SH-SY5Y (cell line): Measurements from ENCODE around the gene SYT15.

Experiments
- GATA2 ChIP-seq: IDR thresholded peaks from 2 replicates; pipeline ENCODE4 v1.6.1; 2011; ENCODE audit warnings: mild to moderate bottlenecking, low read depth, low read length
- GATA3 ChIP-seq: IDR thresholded peaks from 2 replicates; pipeline ENCODE4 v1.6.1; 2011; ENCODE audit warnings: low read depth, mild to moderate bottlenecking, low read length, moderate library complexity

SYT15 gene

DNA sequence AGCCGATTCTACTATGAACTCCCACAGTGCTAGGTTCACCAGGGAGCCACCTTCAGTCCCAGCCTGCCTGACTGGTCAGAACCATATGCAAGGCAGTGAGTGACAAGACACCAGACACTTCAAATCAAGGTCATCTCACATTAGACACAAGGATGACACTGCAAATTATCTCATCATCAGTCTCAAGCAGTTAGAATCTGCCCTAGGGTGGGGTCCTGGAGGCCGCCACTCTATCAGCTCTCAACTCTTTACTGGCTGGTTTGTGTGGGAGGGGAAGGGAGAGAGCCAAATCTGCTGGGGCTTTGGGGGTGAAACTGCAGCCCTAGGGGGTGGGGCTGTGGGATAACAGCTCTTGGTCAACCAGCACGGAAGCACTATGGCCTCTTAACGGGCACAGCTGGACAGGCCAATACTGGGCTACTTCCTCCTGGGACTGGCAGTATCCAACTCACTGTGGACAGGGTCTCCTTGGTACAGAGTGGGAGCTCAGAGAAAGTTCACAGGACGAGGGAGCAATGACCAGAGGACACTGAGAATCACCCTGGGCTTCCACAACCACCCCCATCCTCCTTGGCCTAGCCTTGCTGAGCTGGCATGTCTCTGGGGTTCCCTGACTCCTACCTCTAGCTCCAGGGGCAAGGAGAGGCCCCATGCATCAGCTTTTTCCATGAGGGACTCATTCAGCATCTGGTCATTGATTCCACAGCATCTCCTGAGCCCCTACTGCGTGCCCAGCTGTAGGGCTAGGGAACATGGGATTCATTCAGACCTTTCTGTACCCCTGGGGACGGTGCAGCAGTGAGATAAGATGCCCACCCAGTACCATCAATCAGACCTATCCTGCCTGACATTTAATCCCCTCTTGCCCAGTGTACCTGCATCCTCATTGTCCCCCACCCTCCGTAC is 27.9 kb upstream of the SYT15 start:
- TF ChIP-seq GATA3, result no peak
- TF ChIP-seq GATA2, result no peak

DNA sequence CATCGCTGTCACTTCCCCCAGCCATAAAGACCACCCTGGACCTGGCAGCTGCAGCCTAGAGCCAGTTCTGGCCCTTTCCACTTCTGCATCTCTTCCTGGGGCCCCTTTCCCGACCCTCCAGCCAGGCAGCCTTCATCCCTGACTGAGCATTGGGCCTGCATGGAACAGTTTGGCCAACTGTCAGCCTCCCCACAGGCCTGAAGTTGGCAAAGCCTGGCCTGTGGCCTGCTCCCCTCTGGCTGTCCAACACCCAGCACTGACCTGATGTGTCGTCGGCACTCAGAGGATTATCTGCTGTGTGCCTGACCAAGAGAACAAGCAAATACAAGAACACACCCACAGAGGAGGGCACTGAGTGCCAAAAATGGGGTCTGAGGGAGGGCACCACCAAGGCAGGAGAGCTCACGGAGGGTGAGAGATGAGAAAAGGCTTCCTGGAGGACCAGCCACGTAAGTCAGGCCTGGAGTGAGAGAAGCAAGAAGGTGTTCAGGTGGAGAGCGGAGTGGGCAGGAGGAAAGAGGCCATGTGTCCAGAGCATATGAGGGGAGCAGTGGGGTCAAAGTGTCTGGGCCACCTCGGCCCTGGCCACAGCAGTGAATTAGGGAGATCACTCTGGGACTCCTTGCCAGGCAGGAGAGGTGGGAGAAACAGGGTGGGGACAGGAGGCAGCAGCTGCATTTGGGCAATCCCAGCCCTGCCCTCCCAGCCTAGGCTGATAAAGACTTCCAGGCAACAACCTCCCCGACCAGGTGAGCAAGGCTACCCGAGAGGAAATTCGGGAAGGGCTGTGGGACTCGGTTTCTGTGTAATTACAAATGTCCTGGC is 27.0 kb upstream of the SYT15 start:
- TF ChIP-seq GATA2 (no peak), GATA3 (no peak)

DNA sequence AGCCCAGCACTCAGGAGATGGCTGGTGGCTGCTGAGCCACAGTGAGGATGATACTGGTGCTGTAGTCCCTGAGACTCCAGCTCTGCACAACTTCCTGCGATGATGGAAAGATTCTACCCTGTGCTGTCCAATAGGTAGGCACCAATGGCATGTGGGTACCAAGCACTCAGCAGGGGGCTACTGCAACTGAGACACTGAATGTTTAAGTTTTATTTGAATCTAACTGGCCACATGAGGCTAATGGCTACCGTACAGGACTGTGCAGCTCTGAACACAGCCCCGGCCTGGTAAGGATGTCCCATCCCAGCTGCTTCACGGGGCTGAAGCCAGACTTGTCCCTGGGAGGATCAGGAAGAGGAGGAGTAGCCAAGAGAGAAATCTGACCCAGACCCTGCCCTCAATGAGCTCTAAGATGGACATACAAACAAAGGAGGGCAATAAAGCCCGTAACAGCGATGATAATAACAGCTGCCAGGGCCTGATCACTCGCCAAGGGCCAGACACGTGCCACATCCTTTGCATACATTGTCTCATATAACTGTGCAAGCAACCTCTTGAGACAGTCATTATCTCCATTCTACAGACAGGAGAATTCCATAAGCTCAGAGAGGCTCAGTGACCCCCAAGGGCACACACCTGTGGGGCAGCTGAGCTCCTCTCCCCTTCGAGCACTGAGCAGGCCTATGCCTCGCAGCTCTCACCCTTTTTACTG is 26.2 kb upstream of the SYT15 start:
- TF ChIP-seq GATA2 (no peak), GATA3 (no peak)

DNA sequence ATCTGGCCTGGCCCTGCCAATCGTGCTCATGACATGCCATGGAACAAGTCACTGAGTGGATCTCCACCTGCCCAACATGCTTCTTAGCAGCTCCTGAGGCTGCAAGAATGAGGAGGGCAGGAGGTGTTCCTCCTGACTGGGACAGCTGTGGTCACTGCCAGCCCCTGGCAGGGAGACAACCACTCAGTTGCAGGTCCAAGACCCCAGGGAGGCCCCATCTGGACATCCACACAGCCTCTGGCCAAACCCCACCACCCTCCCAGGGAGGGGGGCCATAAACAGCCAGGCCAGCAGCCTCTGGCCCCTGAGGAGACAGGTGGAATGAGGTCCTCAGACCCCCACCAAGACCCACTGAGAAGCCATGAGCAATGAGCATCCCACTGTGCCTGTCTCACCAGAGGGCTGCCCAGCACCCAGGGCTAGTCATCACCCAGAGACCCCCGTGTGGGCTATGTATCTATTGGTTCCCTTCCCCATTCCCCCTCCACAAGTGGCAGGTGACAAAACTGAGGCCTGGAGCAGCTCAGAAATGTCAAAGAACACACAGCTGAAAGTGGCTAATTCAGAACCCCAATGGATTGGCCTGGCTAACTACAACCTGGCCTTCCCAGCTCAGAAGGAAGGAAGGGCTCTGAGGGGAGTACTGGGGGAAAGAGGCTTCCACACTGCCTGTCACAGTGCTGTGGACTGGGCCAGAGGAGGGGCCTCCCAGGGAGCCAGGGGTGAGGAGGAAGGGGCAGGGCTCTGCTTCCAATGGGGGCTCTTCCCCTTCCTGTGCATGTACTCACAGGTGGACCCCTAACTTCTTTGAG is 25.5 kb upstream of the SYT15 start:
- TF ChIP-seq GATA3 (no peak), GATA2 (no peak)

DNA sequence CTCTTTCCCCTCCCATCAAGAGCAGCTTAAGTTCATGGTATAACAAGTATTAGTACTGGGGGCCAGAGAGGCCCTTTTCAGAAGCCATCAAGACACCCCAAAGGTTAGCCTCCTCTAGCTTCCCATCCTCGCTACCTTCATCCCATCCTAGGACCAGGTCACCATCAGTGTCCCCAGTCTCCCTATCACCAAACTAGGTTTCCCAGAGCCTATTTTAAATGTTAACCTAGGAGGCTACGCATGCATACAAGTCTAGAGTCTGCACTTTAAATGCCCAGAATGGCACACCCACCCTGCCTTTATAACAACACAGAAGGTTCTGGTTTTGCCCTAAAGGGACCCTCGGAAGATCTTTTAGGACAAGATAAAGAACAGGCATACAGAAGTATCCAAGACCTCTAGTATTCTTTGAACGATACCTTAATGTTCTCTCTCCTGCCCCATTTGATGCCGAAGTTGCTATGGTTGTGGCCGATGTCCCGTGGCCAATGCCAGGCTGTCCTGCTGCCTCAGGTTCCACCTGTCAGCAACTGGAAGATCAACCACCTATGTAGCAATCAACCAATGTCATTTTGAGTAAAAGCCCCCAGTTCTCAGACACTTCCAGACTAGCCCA is 24.7 kb upstream of the SYT15 start:
- no peak for TF ChIP-seq GATA3
- TF ChIP-seq GATA2, result no peak

DNA sequence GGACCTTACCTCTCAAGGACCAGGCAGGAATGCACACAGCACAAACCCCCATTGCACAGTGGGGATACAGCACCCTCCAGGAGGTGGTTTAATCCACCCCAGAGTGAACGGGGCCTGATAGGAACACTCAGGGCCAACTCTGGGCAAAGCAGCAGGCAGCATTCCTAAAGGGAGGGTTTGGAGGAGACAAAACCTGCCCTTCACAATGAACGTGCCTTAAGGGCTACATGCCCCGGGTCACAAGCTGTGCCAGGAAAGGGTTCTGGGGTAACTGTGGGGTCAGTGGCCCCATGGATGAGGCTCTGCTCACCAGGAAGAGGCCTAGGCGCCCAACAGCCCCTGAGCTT is 23.6 kb upstream of the SYT15 start:
- TF ChIP-seq GATA3 (no peak), GATA2 (no peak)

DNA sequence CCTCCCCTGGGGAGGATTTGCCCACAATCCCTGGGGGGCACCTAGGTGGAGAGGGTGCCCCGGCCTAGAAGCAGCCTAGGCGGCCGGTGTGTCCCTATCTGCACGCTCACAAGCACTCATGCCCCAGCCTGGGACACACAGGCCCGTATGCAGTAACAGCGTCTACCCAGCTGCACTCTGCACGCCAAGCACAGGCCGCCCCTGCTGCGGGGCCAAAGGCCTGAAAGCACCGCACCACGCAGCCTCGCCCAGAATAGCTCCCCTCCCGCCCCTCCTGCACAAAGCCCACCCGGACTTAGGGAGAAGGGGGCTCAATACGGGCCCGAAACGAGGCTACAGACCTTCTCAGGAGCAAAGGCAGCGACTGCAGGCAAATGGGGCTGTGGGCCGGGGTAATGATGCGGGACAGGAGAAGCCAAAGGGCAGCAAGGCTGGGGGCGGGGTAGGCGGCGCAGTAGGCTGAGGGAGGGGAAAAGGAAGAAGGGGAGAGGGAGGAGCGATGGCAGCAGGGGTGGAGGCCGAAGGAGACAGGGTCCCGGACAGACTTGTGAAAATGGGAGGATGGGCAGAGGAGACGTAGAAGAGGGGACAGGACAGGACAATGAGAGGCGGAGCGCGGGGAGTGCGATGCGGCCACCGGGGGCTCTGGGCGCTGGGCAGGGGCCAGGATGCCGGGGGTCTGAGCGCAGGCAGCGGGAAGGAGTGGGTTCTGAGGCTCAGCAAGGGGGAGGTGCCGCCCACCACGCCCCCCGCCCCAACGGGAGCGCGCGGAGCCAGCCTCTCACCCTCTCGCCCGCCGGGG is 23.0 kb upstream of the SYT15 start:
- TF ChIP-seq GATA2 (no peak), GATA3 (no peak)

DNA sequence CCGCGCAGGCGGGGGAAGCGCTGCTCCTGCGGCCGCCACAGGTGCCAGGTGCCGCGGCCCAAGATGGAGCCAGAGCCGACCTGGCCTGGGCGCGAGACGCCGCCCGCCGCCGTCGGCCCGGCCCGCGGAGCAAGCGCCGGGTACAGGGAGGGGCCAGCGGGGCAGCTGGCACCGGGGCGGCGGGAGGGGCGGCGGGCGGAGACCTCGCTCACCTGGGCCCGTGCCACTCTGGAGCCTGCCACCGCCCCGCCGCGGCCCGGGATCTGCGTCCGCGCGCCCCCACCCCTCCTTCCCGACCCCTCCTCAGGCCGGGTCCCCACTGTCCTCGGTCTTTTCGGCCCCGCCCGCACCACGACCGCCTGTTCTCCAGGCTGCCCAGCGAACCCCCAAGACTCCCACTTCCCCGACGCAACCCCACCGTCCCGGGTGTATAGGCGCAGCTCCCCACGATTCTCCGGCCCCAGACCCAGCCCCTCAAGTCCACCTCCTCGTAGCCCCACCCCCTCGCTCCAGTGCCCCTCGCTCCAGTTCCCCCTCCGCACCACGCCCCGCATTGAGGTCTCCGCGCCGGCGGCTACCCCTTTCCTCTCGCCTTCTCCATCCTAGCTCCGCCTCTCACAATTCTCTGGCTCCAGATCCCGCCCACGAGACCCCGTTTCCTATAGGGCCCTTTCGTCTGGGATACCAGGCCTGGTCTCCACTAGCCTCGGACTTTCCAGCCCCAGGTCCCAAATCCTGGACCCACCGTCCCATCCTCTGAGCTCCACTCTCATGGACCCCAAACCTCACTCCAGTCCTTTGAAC is 22.2 kb upstream of the SYT15 start, which contains the start of gene GPRIN2:
TSS of gene GPRIN2 (minus strand) at position 144 of the 804 bp plus-strand sequence. CDS start 5,922 bp downstream, outside the sequence.
- no peak for TF ChIP-seq GATA3
- TF ChIP-seq GATA2, result no peak

DNA sequence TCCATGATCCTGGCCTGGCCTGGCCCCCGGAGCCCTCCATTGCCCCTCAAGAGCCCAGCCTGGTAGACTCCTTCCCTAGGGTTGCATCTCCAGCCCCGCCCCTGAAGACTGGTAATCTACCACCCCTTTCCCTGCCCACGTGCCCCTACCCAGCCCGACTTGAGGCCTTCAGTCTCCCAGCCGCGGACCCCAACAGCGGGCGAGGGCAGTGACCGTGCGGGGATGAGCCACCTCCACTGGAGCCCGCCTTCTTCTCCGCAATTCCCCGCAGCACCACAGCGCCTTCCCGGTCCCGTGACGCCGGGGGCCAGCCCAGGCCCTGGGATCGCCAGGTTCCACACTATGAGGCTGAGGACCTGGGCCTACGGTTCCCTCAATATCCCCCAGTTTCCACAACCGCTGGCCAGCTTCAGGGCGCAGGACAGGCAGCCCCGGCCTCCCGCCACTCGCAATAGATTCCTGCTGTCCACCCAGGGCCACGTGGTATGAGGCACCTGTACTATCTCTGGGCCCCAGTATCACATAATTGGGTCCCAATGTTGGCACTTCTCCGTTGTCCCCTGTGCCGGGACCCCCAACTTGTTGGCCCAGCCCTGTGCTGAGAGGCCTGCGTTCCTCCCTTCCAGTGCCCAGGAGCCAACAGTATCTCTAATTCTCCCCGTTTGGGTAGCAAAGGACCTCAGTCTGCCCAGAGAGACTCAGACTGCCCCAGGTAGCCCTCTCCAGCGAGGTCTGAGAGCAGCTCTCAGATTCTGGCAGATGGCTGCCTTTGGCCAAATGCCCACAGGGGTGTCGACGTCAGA is 21.4 kb upstream of the SYT15 start:
- TF ChIP-seq GATA2, result no peak
- no peak for TF ChIP-seq GATA3

DNA sequence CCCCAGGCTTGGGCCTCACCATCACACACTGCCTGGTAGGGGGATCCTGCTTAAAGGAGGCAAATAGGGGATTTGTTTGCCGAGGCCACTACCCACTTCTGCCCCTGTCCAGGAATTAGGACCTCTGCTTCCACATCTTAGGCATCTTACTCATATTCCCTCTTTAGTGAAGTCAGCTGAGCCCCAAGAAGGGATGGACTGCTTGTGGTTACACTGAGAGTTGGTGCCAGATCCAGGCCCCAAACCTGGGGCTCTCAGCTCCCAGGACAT is 20.9 kb upstream of the SYT15 start:
- no peak for TF ChIP-seq GATA2
- TF ChIP-seq GATA3, result no peak

DNA sequence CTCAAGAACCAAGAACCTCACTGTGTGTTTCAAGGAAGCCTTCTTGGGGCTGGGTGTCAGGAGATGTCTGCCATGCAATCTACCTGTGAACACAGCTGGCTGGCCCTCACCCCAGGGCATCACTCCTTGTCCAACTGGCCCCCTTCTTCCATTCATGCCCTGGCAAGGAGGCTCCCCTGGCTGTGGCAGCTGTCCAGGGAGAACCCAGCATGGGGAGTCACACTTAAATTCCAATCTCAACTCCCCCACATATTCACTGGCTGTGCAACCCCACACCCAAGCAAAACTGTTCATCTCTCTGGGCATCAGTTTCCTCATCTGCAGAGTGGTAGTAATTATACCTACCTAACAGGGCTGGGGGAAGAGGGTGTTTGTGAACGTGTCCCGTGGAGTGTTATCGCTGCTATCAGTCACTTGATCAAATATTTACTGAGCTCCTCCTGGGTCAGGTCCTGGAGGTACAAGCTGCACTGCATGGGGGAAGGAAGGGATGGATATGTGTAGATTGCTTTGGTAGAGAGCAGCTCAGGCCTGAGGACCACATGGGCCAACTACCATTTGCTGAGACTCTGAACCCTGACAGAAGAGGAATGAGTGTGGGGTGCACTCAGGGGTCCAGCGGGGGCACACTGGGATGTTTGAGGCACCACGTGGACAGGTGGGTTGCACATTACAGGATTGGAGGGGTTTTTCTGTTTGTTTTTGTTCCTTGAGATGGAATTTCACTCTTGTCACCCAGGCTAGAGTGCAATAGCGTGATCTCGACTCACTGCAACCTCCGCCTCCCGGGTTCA is 20.3 kb upstream of the SYT15 start:
- TF ChIP-seq GATA2 (no peak), GATA3 (no peak)

DNA sequence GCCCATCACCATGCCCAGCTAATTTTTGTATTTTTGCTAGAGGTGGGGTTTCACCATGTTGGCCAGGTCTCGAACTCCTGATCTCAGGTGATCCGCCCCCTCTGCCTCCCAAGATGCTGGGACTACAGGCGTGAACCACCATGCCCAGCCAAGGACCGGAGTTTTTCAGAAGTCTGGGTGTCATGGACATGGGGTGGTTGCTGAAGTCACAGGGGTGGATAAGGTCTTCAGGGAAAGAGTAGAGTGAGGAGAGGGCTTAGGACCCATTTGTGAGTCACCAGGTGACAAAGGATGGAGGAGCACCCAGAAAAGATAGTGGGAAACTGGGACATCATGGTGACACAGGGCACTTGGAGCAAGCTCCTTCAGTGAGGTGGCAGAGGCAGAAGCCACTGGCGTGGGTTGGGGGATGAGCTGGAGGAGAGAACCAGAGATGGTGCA is 19.7 kb upstream of the SYT15 start:
- TF ChIP-seq GATA2 (no peak), GATA3 (no peak)
